ACHN (cell line): ENCODE data around the gene SSBP2.

Experiments used
- DNase-seq: peaks from one replicate; pipeline ENCODE4 v3.0.0-alpha.2; 2015
- in situ Hi-C: cut with HindIII; loops from 2 replicates; pipeline ENCODE4 v1.10.0; 2017; ENCODE audit warnings: low sequenced_read_pairs, low pct_ligation_motif_present, low pct_unique_long_range_greater_than_20kb

SSBP2 gene

GRCh38 chr5:81772488-81772887 lies 21.6 kb upstream of the SSBP2 start:
- DNase-seq, result no peak
- in situ Hi-C loops, result no loop called here

- in situ Hi-C loops, result no loop called here
- no peak for DNase-seq
These were observed 18.1 kb upstream of the SSBP2 start for GRCh38 chr5:81768935-81769452.

- in situ Hi-C loops, result no loop called here
- DNase-seq, result no peak
These were observed 17.0 kb upstream of the SSBP2 start for GRCh38 chr5:81767938-81768337.

GRCh38 chr5:81767097-81767496 lies 16.2 kb upstream of the SSBP2 start:
- in situ Hi-C loops, result no loop called here
- no peak for DNase-seq

- no peak for DNase-seq
- in situ Hi-C loops, result no loop called here
These were observed 15.7 kb upstream of the SSBP2 start for GRCh38 chr5:81766611-81767010.

GRCh38 chr5:81763294-81763928 lies 12.5 kb upstream of the SSBP2 start:
- no peak for DNase-seq
- in situ Hi-C loops, result no loop called here

- in situ Hi-C loops, result no loop called here
These were observed 12.0 kb upstream of the SSBP2 start for GRCh38 chr5:81762853-81763252.

GRCh38 chr5:81762401-81762800 lies 11.5 kb upstream of the SSBP2 start:
- in situ Hi-C loops, result no loop called here

More at GRCh38 chr5:81762853-81763252, 12.0 kb upstream of the SSBP2 start:
- no peak for DNase-seq

GRCh38 chr5:81761970-81762369 lies 11.1 kb upstream of the SSBP2 start:
- in situ Hi-C loops, result no loop called here
- no peak for DNase-seq

More at GRCh38 chr5:81762401-81762800, 11.5 kb upstream of the SSBP2 start:
- DNase-seq, result no peak

GRCh38 chr5:81761270-81761669 lies 10.4 kb upstream of the SSBP2 start:
- in situ Hi-C loops, result no loop called here
- DNase-seq, result no peak

- in situ Hi-C loops, result no loop called here
- DNase-seq, result no peak
These were observed 9.6 kb upstream of the SSBP2 start for GRCh38 chr5:81760521-81760920.

GRCh38 chr5:81759632-81760005 lies 8.7 kb upstream of the SSBP2 start:
- in situ Hi-C loops, result no loop called here
- no peak for DNase-seq

GRCh38 chr5:81757404-81757803 lies 6.5 kb upstream of the SSBP2 start:
- in situ Hi-C loops, result no loop called here
- DNase-seq, result no peak

- in situ Hi-C loops, result no loop called here
- no peak for DNase-seq
These were observed 5.1 kb upstream of the SSBP2 start for GRCh38 chr5:81756016-81756415.

- peak; percentile 83 for DNase-seq
- in situ Hi-C loops, result no loop called here
These were observed 4.4 kb upstream of the SSBP2 start for GRCh38 chr5:81755320-81755719.

GRCh38 chr5:81754621-81755020 lies 3.7 kb upstream of the SSBP2 start:
- DNase-seq, result no peak
- in situ Hi-C loops, result no loop called here

GRCh38 chr5:81753429-81753828 lies 2.5 kb upstream of the SSBP2 start:
- in situ Hi-C loops, result no loop called here
- DNase-seq, result no peak

- in situ Hi-C loops, result no loop called here
These were observed 1.7 kb upstream of the SSBP2 start for GRCh38 chr5:81752644-81752963.

GRCh38 chr5:81751836-81752643 lies 1.1 kb upstream of the SSBP2 start:
- DNase-seq, result peak; percentile 35
- in situ Hi-C loops, result no loop called here

More at GRCh38 chr5:81752644-81752963, 1.7 kb upstream of the SSBP2 start:
- no peak for DNase-seq
